Measurements from ENCODE around the gene SLC4A11.

DNA sequence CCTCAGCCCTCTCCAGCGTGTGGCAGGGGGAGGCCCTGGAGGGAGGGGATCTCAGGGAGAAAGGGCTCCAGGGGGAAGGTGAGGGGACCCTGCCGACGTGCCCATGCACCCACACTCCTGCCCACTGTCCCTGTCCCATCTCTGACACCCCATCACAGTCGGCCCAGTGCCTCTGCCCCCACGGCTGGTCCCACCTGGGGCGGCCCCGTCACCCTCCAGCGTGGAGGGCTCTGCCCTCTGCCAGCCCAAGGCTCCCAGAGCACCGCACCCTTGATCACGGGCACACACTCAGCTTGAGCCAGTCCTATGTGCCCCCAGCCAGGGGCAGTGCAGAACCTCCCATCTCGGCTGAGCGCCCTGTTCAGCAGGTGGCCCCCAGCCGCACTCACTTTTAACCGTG is 9.2 kb downstream of the SLC4A11 start:
- TF ChIP-seq, protein P1, sequence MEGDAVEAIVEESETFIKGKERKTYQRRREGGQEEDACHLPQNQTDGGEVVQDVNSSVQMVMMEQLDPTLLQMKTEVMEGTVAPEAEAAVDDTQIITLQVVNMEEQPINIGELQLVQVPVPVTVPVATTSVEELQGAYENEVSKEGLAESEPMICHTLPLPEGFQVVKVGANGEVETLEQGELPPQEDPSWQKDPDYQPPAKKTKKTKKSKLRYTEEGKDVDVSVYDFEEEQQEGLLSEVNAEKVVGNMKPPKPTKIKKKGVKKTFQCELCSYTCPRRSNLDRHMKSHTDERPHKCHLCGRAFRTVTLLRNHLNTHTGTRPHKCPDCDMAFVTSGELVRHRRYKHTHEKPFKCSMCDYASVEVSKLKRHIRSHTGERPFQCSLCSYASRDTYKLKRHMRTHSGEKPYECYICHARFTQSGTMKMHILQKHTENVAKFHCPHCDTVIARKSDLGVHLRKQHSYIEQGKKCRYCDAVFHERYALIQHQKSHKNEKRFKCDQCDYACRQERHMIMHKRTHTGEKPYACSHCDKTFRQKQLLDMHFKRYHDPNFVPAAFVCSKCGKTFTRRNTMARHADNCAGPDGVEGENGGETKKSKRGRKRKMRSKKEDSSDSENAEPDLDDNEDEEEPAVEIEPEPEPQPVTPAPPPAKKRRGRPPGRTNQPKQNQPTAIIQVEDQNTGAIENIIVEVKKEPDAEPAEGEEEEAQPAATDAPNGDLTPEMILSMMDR (conservative IDR thresholded peaks at IDR 0.05 in 1 of 2, IDR thresholded peaks at IDR 0.05 in 1 of 2; ENCODE audit: extremely low read depth in 1 of 2, insufficient read depth in 1 of 2, low read depth in 1 of 2, low read length in 2 of 2): no peak
- TF ChIP-seq EZH2 (IDR thresholded peaks at IDR 0.05; ENCODE audit: borderline replicate concordance, low read length): no peak
